Measurements from ENCODE around the gene ASTN2.

DNA sequence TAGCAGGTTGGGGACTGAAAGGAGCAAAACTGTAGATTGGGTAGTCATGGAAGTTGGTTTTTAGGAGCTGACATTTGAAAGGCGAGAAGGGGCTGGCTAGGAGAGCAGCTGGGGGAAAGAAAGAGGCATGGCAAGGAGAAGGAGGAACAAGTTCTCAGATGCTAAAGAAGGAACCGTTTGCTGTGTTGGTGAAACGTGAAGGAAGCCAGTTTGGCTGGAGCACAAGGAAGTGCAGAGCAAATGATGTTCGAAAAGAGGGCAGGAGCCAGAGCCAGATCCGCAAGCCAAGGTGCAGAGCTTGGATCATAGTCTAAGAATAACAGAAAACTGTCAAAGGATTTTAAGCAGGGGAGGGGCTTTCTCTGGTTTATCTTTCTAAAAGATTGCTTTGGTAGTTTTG lies 276.6 kb downstream of the ASTN2 start:
- TF ChIP-seq, protein P1, sequence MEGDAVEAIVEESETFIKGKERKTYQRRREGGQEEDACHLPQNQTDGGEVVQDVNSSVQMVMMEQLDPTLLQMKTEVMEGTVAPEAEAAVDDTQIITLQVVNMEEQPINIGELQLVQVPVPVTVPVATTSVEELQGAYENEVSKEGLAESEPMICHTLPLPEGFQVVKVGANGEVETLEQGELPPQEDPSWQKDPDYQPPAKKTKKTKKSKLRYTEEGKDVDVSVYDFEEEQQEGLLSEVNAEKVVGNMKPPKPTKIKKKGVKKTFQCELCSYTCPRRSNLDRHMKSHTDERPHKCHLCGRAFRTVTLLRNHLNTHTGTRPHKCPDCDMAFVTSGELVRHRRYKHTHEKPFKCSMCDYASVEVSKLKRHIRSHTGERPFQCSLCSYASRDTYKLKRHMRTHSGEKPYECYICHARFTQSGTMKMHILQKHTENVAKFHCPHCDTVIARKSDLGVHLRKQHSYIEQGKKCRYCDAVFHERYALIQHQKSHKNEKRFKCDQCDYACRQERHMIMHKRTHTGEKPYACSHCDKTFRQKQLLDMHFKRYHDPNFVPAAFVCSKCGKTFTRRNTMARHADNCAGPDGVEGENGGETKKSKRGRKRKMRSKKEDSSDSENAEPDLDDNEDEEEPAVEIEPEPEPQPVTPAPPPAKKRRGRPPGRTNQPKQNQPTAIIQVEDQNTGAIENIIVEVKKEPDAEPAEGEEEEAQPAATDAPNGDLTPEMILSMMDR (IDR thresholded peaks at IDR 0.05) = no peak
- TF ChIP-seq POLR2A (IDR thresholded peaks at IDR 0.05) = no peak

Measured in right lobe of liver (tissue), 4 donors.